GM21723 (cell line): ENCODE results near the gene SLCO1A2.

Experiments
- ATAC-seq: cut with Tn5 transposase; IDR thresholded peaks from one replicate; pipeline ENCODE4 v1.9.1; 2021; ENCODE audit warnings: mild to moderate bottlenecking, moderate library complexity; ENCODE audit not compliant: unreplicated experiment

Gene SLCO1A2

DNA sequence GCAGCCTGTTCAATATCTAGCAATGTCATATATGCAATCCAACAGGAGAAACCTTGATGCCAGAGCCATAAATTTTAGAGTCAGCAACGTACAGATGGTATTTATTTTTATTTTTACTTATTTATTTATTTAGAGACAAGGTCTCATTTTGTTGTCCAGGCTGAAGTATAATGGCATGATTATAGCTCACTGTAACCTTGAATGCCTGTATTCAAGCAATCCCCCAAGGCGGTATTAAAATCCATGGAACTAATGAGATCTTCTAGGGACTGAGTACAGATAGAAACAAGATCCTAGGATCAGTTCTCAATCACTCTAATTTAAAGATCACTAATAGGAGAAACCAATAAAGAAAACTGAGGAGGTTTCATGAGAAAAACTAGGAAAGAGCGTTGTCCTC is 114.5 kb downstream of the SLCO1A2 start:
- no peak for ATAC-seq

DNA sequence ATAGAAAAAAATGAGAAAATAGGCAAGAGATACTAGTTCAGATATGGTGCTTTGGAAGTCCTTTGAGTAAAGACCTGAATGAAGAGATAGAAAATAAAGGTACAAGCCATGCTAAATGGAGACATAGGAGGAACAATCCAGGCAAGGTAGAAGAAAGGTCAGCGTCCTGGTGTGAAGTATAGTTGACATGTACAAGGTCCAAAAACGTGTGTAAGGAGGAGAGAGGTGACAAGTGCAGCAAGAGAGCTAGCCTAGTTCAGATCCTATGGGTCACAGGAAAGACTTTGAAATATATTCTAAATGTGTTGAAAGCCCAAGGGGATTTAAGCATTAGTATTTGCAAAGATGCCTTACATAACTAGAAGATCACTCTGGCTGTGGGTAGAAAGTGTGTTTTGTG is 115.5 kb downstream of the SLCO1A2 start:
- no peak for ATAC-seq
